ENCODE measurements around the gene ZDHHC5. TPM values are rescaled to one million over a fixed set of nuclear protein-coding genes. Genes with fewer than 3 reads are reported as not detected.

Gene ZDHHC5
- total and polyA plus RNA-seq, 2 of the 13 experiments (the other 11 are each of a cell fraction or from before 2014, with no cell fraction given): 26.6 to 34.0 TPM

GRCh38 chr11:57741132-57742086 lies 73.5 kb downstream of the ZDHHC5 start, which contains the start of gene SELENOH (continued):
- TF ChIP-seq ZFP82 (CRISPR knock-in tag; IDR thresholded peaks at IDR 0.05; ENCODE audit: borderline replicate concordance) (no peak), RFXAP (CRISPR knock-in tag; IDR thresholded peaks at IDR 0.05; ENCODE audit: borderline replicate concordance) (no peak), EZH2 (conservative IDR thresholded peaks at IDR 0.05; ENCODE audit: low read depth, low read length) (no peak), JUNB (CRISPR knock-in tag; IDR thresholded peaks at IDR 0.05; ENCODE audit: borderline replicate concordance) (no peak), ZNF672 (CRISPR knock-in tag; IDR thresholded peaks at IDR 0.05) (no peak), BORCS8-MEF2B (CRISPR knock-in tag; IDR thresholded peaks at IDR 0.05) (peak; percentile 82), ZNF777 (CRISPR knock-in tag; IDR thresholded peaks at IDR 0.05) (no peak), CEBPG (CRISPR knock-in tag; IDR thresholded peaks at IDR 0.05) (peak; percentile 24; the same call in 1 of the 2 replicates), SKIL (CRISPR knock-in tag; IDR thresholded peaks at IDR 0.05; ENCODE audit: borderline replicate concordance) (no peak), TARDBP (CRISPR knock-in tag; IDR thresholded peaks at IDR 0.05) (peak; percentile 82; the same call in 1 of the 2 replicates), JUN (CRISPR knock-in tag; IDR thresholded peaks at IDR 0.05) (no peak), SNAPC5 (CRISPR knock-in tag; IDR thresholded peaks at IDR 0.05; ENCODE audit: borderline replicate concordance) (no peak)
- TF ChIP-seq, protein P1, sequence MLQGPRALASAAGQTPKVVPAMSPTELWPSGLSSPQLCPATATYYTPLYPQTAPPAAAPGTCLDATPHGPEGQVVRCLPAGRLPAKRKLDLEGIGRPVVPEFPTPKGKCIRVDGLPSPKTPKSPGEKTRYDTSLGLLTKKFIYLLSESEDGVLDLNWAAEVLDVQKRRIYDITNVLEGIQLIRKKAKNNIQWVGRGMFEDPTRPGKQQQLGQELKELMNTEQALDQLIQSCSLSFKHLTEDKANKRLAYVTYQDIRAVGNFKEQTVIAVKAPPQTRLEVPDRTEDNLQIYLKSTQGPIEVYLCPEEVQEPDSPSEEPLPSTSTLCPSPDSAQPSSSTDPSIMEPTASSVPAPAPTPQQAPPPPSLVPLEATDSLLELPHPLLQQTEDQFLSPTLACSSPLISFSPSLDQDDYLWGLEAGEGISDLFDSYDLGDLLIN (CRISPR knock-in tag; IDR thresholded peaks at IDR 0.05; ENCODE audit: borderline replicate concordance): no peak
- TF ChIP-seq, protein P2, sequence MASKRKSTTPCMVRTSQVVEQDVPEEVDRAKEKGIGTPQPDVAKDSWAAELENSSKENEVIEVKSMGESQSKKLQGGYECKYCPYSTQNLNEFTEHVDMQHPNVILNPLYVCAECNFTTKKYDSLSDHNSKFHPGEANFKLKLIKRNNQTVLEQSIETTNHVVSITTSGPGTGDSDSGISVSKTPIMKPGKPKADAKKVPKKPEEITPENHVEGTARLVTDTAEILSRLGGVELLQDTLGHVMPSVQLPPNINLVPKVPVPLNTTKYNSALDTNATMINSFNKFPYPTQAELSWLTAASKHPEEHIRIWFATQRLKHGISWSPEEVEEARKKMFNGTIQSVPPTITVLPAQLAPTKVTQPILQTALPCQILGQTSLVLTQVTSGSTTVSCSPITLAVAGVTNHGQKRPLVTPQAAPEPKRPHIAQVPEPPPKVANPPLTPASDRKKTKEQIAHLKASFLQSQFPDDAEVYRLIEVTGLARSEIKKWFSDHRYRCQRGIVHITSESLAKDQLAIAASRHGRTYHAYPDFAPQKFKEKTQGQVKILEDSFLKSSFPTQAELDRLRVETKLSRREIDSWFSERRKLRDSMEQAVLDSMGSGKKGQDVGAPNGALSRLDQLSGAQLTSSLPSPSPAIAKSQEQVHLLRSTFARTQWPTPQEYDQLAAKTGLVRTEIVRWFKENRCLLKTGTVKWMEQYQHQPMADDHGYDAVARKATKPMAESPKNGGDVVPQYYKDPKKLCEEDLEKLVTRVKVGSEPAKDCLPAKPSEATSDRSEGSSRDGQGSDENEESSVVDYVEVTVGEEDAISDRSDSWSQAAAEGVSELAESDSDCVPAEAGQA (IDR thresholded peaks at IDR 0.05; ENCODE audit: low read depth): no peak
- TF ChIP-seq, protein P2 (CRISPR knock-in tag; IDR thresholded peaks at IDR 0.05; ENCODE audit: borderline replicate concordance): no peak
- TF ChIP-seq, protein P3, sequence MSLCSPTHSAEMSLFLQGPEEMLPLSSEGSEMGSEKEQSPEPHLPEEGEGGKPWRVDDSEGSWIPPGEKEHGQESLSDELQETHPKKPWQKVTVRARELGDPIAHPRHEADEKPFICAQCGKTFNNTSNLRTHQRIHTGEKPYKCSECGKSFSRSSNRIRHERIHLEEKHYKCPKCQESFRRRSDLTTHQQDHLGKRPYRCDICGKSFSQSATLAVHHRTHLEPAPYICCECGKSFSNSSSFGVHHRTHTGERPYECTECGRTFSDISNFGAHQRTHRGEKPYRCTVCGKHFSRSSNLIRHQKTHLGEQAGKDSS (CRISPR knock-in tag; IDR thresholded peaks at IDR 0.05; ENCODE audit: borderline replicate concordance, low read depth): 0 out of 2 replicates have a peak, but pooled peaks have one; percentile 61
